Neural progenitor cell (in vitro differentiated cells): ENCODE data around the gene TTC19.

Source experiments
- EZH2phosphoT487 ChIP-seq: fragments of 200-600 bp; sonication (generic); IDR thresholded peaks from 2 replicates; pipeline ENCODE4 v1.6.1; 2017; ENCODE audit warnings: antibody characterized with exemption
- TF ChIP-seq, protein P1 (sequence below): fragments of 200-600 bp; sonication (generic); IDR thresholded peaks from 2 replicates; pipeline ENCODE4 v1.5.1; 2017; ENCODE audit warnings: antibody characterized with exemption, mild to moderate bottlenecking

DNA sequence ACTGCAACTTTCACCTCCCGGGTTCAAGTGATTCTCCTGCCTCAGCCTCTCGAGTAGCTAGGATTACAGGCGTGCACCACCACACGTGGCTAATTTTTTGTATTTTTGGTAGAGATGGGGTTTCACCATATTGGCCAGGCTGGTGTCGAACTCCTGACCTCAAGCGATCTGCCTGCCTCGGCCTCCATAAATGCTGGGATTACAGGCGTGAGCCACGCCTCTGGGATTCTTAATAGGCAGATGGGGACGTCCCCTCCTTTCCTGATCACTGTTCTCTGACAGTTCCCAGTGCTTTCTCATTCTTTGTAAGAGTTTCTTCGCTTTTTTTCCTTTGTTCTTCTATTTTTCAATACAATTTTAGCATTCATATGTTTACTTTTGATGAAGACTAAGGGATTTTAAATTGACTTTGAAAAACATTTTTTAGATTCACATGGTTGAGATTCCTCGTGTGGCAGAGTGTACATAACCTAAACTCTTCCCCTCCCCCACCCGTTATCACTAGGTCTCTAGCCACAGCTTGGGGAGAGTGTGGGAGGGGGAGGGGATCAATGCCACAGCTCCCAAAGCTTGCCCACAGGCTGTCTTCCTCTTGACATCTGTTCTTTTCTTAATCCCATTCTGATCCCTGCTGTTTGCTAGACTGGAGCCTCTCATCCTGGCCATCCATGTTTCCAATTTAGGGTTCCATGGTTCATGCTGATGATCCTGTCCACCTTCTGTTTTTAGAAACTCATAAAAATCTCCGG, 43.7 kb upstream of the TTC19 start:
- TF ChIP-seq, protein P1, sequence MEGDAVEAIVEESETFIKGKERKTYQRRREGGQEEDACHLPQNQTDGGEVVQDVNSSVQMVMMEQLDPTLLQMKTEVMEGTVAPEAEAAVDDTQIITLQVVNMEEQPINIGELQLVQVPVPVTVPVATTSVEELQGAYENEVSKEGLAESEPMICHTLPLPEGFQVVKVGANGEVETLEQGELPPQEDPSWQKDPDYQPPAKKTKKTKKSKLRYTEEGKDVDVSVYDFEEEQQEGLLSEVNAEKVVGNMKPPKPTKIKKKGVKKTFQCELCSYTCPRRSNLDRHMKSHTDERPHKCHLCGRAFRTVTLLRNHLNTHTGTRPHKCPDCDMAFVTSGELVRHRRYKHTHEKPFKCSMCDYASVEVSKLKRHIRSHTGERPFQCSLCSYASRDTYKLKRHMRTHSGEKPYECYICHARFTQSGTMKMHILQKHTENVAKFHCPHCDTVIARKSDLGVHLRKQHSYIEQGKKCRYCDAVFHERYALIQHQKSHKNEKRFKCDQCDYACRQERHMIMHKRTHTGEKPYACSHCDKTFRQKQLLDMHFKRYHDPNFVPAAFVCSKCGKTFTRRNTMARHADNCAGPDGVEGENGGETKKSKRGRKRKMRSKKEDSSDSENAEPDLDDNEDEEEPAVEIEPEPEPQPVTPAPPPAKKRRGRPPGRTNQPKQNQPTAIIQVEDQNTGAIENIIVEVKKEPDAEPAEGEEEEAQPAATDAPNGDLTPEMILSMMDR: no peak
- TF ChIP-seq EZH2phosphoT487: no peak
